ENCODE results near the gene GALNTL6.
"Not testable (repeated sequence)": the region's sequence is repeated elsewhere in the genome, so short reads cannot be mapped to it uniquely, and the experiment has no call there.

Gene GALNTL6

GRCh38 chr4:172412851-172413580, 599.8 kb downstream of the GALNTL6 start:
- DNase-seq = no peak

- not testable (repeated sequence) for DNase-seq
Measured at GRCh38 chr4:172428979-172429378, 615.8 kb downstream of the GALNTL6 start.

- no peak for DNase-seq
Measured at GRCh38 chr4:172480471-172480870, 667.3 kb downstream of the GALNTL6 start.

- DNase-seq = no peak
Measured at GRCh38 chr4:172481802-172482508, 668.8 kb downstream of the GALNTL6 start.

GRCh38 chr4:172485007-172485406, 671.8 kb downstream of the GALNTL6 start:
- DNase-seq = no peak

GRCh38 chr4:172486531-172486930, 673.3 kb downstream of the GALNTL6 start:
- DNase-seq = no peak

- DNase-seq = no peak
Measured at GRCh38 chr4:172489861-172490260, 676.7 kb downstream of the GALNTL6 start.

GRCh38 chr4:172495769-172496168, 682.6 kb downstream of the GALNTL6 start:
- no peak for DNase-seq

- DNase-seq = no peak
Measured at GRCh38 chr4:172497321-172497720, 684.1 kb downstream of the GALNTL6 start.

GRCh38 chr4:172514011-172514410, 700.8 kb downstream of the GALNTL6 start:
- no peak for DNase-seq

GRCh38 chr4:172514801-172515200, 701.6 kb downstream of the GALNTL6 start:
- DNase-seq = no peak

- no peak for DNase-seq
Measured at GRCh38 chr4:172515266-172515879, 702.2 kb downstream of the GALNTL6 start.

- DNase-seq = no peak
Measured at GRCh38 chr4:172517391-172517790, 704.2 kb downstream of the GALNTL6 start.

- no peak for DNase-seq
Measured at GRCh38 chr4:172521248-172521647, 708.0 kb downstream of the GALNTL6 start.

- DNase-seq = no peak
Measured at GRCh38 chr4:172521680-172522079, 708.5 kb downstream of the GALNTL6 start.

GRCh38 chr4:172543249-172543648, 730.0 kb downstream of the GALNTL6 start:
- no peak for DNase-seq

- DNase-seq = no peak
Measured at GRCh38 chr4:172546782-172547181, 733.6 kb downstream of the GALNTL6 start.

GRCh38 chr4:172547724-172548123, 734.5 kb downstream of the GALNTL6 start:
- no peak for DNase-seq

- no peak for DNase-seq
Measured at GRCh38 chr4:172553216-172553615, 740.0 kb downstream of the GALNTL6 start.

GRCh38 chr4:172554588-172554987, 741.4 kb downstream of the GALNTL6 start:
- no peak for DNase-seq

GRCh38 chr4:172555725-172556124, 742.5 kb downstream of the GALNTL6 start:
- DNase-seq = no peak

- DNase-seq = no peak
Measured at GRCh38 chr4:172573899-172574298, 760.7 kb downstream of the GALNTL6 start.

- DNase-seq = no peak
Measured at GRCh38 chr4:172578712-172579111, 765.5 kb downstream of the GALNTL6 start.

- no peak for DNase-seq
Measured at GRCh38 chr4:172584816-172585215, 771.6 kb downstream of the GALNTL6 start.

Data from CD4-positive, alpha-beta T cell treated with Interleukin-17A for 4 hours (primary cell).